ENCODE measurements around the gene LMTK3.

- TF ChIP-seq, protein P1, sequence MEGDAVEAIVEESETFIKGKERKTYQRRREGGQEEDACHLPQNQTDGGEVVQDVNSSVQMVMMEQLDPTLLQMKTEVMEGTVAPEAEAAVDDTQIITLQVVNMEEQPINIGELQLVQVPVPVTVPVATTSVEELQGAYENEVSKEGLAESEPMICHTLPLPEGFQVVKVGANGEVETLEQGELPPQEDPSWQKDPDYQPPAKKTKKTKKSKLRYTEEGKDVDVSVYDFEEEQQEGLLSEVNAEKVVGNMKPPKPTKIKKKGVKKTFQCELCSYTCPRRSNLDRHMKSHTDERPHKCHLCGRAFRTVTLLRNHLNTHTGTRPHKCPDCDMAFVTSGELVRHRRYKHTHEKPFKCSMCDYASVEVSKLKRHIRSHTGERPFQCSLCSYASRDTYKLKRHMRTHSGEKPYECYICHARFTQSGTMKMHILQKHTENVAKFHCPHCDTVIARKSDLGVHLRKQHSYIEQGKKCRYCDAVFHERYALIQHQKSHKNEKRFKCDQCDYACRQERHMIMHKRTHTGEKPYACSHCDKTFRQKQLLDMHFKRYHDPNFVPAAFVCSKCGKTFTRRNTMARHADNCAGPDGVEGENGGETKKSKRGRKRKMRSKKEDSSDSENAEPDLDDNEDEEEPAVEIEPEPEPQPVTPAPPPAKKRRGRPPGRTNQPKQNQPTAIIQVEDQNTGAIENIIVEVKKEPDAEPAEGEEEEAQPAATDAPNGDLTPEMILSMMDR (IDR thresholded peaks at IDR 0.05), result no peak
- no peak for TF ChIP-seq POLR2A (IDR thresholded peaks at IDR 0.05)
These were observed 33.5 kb upstream of the LMTK3 start for GRCh38 chr19:48544856-48545750.
